Measurements from ENCODE around the gene PHF21B. TPM values are rescaled to one million over a fixed set of nuclear protein-coding genes. Genes with fewer than 3 reads are reported as not detected.

The PHF21B gene
- total RNA-seq, 2 experiments from 2014 or later: 0.92 to 1.1 TPM

GRCh38 chr22:44892243-44892642 lies 117.6 kb downstream of the PHF21B start:
- no peaks in the 10 kb centered on the region for H3K9me3 Mint-ChIP-seq
- no peak overlapping the region for H3K4me3 Mint-ChIP-seq
- ATAC-seq (no peak), DNase-seq (no peak)
- H3K4me1 Mint-ChIP-seq (ENCODE audit: low read depth): no peaks in the 10 kb centered on the region
- POLR2A ChIA-PET: no interaction called here
- TF ChIP-seq CTCF (IDR thresholded peaks at IDR 0.05): no peak
- CTCF ChIA-PET: no interaction called here
- no peaks in the 10 kb centered on the region for H3K36me3 Mint-ChIP-seq (ENCODE audit: low read depth)
- H3K27ac Mint-ChIP-seq: no peak overlapping the region
- intact Hi-C loops (cut with micrococcal nuclease): no loop called here
- H3K27me3 Mint-ChIP-seq: no peaks in the 10 kb centered on the region

GRCh38 chr22:44891791-44892190 lies 118.0 kb downstream of the PHF21B start:
- no peak for TF ChIP-seq CTCF (IDR thresholded peaks at IDR 0.05)
- no peaks in the 10 kb centered on the region for H3K4me1 Mint-ChIP-seq (ENCODE audit: low read depth)
- no peaks in the 10 kb centered on the region for H3K27me3 Mint-ChIP-seq
- no peaks in the 10 kb centered on the region for H3K9me3 Mint-ChIP-seq
- intact Hi-C loops (cut with micrococcal nuclease): no loop called here
- H3K4me3 Mint-ChIP-seq: no peak overlapping the region
- ChIA-PET CTCF (no interaction called here), POLR2A (no interaction called here)
- H3K36me3 Mint-ChIP-seq (ENCODE audit: low read depth): no peaks in the 10 kb centered on the region
- H3K27ac Mint-ChIP-seq: no peak overlapping the region
- no peak for ATAC-seq
- no peak for DNase-seq

- H3K27ac Mint-ChIP-seq: no peak overlapping the region
- POLR2A ChIA-PET: no interaction called here
- no peaks in the 10 kb centered on the region for H3K27me3 Mint-ChIP-seq
- H3K36me3 Mint-ChIP-seq (ENCODE audit: low read depth): no peaks in the 10 kb centered on the region
- H3K4me1 Mint-ChIP-seq (ENCODE audit: low read depth): no peaks in the 10 kb centered on the region
- DNase-seq (no peak), ATAC-seq (no peak)
- no peaks in the 10 kb centered on the region for H3K9me3 Mint-ChIP-seq
- intact Hi-C loops (cut with micrococcal nuclease): no loop called here
- CTCF ChIA-PET: no interaction called here
- no peak for TF ChIP-seq CTCF (IDR thresholded peaks at IDR 0.05)
- H3K4me3 Mint-ChIP-seq: no peak overlapping the region
These were observed 118.5 kb downstream of the PHF21B start for GRCh38 chr22:44891293-44891747.

- Mint-ChIP-seq H3K36me3 (ENCODE audit: low read depth) (no peaks in the 10 kb centered on the region), H3K4me3 (no peak overlapping the region), H3K4me1 (ENCODE audit: low read depth) (no peaks in the 10 kb centered on the region), H3K27ac (no peak overlapping the region), H3K9me3 (no peaks in the 10 kb centered on the region), H3K27me3 (no peaks in the 10 kb centered on the region)
- TF ChIP-seq CTCF (IDR thresholded peaks at IDR 0.05): no peak
- ChIA-PET CTCF (interaction anchor here (0.9 kb wide), 1 partner anchor 17 kb away, joined by 4 read pairs; no protein-coding TSS in a partner anchor), POLR2A (no interaction called here)
- intact Hi-C loops (cut with micrococcal nuclease): no loop called here
- ATAC-seq: no peak
- no peak for DNase-seq
These were observed 119.2 kb downstream of the PHF21B start for GRCh38 chr22:44890416-44891292.

- POLR2A ChIA-PET: no interaction called here
- H3K4me3 Mint-ChIP-seq: no peak overlapping the region
These were observed 120.4 kb downstream of the PHF21B start for GRCh38 chr22:44889255-44889878.

More at GRCh38 chr22:44889255-44889878, 120.4 kb downstream of the PHF21B start:
- no peak for TF ChIP-seq CTCF (IDR thresholded peaks at IDR 0.05)
- intact Hi-C loops (cut with micrococcal nuclease): no loop called here
- no peaks in the 10 kb centered on the region for H3K9me3 Mint-ChIP-seq
- no peaks in the 10 kb centered on the region for H3K27me3 Mint-ChIP-seq
- CTCF ChIA-PET: interaction anchor here (0.9 kb wide), 1 partner anchor 16 kb away, joined by 4 read pairs; no protein-coding TSS in a partner anchor
- H3K4me1 Mint-ChIP-seq (ENCODE audit: low read depth): no peaks in the 10 kb centered on the region
- ATAC-seq (no peak), DNase-seq (no peak)
- H3K36me3 Mint-ChIP-seq (ENCODE audit: low read depth): no peaks in the 10 kb centered on the region
- no peak overlapping the region for H3K27ac Mint-ChIP-seq

Data from activated CD8-positive, alpha-beta T cell treated with anti-CD3 and anti-CD28 coated beads for 36 hours (primary cell).